ENCODE measurements around the gene RELN.
A peak's percentile ranks its signal among the peaks of the same experiment; 100 is the strongest.
"Not testable (repeated sequence)": the region's sequence is repeated elsewhere in the genome, so short reads cannot be mapped to it uniquely, and the experiment has no call there.

Gene RELN

DNA sequence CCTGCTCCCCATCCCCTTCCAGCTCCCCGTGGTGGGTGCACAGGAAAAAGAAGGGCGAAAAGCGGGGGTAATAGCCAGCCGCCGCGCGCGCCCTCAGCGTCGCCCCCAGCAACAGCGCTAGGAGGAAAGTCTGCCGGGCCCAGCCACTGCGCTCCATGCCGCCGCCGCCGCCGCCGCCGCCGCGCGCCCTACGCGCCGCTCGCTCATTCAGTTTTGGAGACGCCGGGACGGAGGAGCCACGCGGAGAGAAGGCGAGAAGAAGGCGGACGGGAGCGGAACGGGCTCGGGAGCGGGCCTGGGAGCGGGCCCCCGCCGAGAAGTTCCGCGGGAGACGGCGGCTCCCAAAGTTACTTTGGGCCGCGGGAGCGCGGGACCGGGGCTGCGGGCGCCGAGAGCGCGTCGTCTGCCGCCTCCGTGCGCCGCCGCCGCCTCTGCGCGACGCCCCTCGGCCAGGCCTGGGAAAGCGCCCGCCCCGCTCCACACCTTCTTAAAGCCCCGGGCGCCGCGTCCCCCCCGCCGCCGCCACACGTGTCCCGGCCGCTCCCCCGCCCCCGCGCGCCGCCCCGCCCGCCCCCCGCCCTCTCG lies at the start of gene RELN:
RELN (minus strand) TSS at position 459 of the 585 bp plus-strand sequence; CDS start at position 157, 302 bp downstream.
- DNase-seq: peak; percentile 88

DNA sequence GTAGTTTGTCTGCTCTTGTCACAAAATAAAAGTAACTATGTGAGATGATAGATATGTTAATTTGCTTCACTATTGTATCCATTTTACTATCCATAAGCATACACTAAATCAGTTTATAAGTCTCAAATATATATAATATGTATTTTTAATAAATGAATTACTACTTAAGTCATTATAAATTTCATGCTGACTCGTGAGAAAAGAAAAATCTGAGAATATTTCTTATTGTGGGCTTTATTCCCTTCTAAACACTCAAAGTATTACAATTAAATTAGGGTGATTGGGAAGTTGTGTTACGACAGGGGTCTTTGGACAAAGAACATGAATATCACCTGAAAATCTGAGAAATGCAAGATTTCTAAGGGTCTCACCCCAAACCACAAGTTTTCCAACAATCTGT lies 48.7 kb upstream of the RELN start:
- DNase-seq: no peak

DNA sequence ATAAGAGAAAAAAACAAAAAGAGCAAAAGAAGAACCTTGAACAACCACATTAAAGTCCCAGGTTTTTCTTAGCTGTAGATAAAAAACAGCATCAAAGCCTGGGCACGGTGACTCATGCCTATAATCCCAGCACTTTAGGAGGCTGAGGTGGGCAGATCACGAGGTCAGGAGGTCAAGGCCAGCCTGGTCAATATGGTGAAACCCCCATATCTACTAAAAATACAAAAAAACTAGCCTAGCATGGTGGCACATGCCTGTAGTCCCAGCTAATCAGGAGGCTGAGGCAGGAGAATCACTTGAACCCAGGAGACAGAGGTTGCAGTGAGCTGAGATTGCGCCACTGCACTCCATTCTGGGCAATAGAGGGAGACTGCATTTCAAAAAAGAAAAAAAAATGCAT lies 47.4 kb upstream of the RELN start:
- not testable (repeated sequence) for DNase-seq

DNA sequence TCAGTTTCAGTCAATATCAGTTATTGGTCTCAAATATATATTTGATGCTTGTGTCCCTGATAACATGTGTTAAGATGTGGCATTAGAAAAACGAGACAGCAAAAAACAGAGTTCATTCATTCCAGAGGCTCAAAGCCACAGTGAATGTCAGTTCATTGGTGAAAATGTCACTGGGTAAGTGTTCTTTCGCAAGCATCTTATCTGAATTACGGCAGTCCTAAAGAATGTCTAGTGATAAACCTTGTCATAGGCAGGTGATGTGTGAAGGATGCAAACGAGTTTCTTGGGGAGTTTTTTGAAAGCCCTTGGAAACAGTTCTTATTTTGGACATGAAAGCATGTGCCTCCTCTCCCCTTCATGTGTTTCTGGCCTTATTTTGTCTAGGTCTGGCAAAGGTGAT lies 45.9 kb upstream of the RELN start:
- no peak for DNase-seq

DNA sequence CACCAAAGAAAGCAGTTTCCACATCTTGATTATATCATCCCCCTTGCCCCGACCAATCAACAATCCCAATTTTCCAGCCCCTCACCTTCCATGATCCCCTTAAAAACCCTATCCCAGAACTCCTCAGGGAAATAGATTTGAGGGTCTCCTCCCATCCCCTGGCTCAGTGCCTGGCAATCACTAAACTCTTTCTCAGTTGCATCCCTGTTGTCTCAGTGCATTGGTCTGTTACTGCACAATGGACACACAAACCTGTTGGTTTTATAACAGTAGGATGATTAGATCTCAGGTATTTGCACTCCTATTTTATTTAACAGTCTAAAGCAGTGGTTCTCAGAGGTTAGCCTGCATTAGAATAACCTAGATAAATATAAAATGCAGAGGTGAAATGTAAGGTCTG lies 45.2 kb upstream of the RELN start:
- no peak for DNase-seq

DNA sequence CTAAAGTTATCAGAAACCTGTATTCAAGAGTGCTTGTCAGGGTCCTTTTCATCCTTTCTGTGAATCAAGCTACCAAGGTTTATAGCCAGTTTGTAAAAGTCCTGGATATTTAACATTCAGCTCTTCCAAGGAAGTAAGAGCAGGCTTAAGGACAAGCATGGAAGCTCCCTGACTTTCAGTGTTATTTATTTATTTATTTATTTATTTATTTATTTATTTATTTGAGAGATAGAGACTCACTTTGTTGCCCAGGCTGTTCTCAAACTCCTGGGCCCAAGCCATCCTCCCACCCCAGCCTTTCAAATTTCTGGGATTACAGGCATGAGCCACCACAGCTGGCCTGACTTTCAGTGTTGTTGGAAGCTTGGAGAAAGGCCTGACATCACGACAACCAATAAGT lies 44.4 kb upstream of the RELN start:
- DNase-seq: no peak

DNA sequence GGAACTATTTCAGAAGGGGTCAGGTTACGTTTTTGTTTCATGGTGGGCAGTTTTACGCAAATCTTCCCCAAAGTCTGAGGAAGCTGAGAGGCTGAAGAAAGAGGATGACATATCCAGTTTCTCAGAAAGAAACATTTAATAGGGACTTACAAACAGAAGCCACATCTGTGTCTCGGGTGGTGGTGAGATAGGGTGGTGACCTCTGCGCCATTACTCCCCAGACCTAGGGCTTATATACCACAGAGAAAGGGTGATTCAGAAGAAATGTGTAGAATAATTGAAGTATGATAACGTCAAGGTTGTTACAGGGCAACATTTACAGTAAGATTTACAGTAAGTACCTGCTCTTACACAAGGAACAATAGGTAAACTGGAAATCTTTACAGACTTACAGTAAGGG lies 43.0 kb upstream of the RELN start:
- DNase-seq: no peak

DNA sequence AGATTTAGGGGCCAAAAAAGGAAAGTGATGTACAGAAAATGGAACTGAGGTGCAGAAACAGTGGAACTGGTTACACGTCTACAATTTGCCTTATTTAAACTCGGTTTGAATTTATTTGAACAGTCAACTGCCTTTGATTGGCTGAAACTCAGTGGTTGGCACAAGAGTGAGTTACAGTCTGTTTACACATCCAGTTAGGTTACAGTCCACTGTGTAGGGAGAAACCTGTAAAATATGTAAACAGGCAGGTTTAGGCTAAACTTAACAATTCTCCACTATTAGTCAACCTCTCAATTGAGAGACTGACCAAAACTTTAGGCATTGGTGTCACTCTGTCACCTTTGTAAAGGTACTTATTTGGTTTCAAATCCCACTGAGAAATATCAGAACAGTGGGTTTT lies 40.3 kb upstream of the RELN start:
- no peak for DNase-seq

DNA sequence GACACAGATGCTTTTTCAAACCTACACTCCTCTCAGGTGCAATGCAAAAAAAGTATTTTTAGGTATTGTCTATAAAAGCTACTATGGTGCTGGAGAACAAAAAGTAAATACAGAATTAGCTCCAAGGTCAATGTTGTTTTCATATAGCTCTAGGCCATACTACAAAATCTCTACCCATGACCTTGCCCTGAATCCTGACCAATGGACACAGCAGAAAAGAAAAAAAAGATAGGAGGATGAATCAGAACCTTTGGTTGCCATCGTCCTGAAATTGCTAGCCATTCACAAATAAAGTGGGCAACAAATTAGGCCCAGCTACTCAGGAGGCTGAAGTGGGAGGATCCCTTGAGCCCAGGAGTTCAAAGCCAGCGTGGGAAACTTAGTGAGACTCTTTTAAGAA lies 35.2 kb upstream of the RELN start:
- DNase-seq: no peak

DNA sequence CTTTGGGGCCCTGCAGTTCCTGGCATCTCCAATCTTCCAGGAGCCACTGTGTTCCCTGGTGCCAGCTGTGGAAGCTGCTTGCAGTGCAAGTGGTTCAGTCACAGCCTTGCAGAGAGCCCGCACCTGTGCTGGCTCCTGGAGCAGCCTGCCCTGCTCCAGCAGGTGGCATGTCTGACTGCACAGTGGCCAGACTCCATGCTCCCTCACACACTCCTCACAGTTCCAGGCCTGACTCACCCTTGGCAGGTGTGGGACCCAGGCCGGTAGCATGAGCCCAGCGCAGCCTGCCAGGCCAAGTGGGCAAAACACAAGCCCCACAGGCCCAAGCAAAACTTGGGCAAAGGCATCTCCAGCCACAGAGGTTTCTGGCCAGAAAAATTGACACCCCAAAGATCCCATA lies 33.6 kb upstream of the RELN start:
- DNase-seq: no peak

DNA sequence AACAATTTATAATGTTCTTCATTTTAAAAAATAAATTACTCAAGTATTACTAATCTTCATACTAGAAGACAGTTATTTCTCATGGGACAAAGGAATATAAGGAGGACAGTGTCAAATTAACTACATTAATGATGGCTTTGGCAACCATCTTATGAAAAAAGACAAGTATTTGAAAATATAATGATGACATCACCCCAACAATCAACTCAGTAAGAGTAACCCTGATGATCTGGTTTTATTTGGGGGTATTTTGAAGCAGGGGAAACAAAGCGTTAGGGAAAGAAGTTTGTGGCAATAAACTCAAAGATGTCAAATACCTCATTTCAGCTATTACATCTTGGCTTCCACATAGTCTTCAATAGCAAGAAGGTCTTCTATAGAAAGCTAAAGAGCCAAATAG lies 29.0 kb upstream of the RELN start:
- DNase-seq: no peak

DNA sequence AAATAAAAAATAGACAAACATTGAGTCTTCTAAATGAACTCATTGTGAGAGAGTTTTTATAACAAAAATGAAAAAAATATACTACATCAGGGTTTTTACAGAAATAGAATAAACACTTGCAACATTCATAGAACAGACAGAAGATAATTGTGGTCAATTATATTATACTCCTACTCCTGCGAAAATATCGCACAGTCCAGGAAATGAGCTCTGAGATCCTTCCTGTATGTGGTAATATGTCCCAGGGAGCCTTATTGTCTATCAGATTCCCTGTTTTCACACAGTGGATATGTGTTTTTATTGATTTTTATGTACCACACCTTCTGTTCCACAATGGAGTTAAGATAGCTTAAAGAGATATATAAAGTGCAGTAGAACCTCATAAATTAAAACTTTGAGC lies 27.5 kb upstream of the RELN start:
- DNase-seq: no peak

DNA sequence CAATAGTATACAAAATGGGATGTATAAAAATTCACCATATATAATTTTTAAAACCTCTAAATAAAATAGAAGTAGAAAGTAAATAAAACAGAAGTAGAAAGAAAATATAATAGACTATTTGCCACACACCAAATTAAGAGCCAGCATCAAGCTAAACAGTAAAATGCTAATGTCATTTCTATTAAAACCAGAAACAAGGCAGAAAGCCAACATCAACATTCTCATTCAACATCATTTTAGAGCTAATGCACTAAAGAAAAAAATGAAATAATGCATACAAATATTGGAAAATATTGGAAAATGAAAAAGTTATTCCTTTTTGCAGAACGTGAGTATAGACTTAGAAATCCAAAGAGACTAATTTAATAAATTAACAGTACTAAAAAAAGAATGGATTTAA lies 23.4 kb upstream of the RELN start:
- DNase-seq: peak; percentile 14

DNA sequence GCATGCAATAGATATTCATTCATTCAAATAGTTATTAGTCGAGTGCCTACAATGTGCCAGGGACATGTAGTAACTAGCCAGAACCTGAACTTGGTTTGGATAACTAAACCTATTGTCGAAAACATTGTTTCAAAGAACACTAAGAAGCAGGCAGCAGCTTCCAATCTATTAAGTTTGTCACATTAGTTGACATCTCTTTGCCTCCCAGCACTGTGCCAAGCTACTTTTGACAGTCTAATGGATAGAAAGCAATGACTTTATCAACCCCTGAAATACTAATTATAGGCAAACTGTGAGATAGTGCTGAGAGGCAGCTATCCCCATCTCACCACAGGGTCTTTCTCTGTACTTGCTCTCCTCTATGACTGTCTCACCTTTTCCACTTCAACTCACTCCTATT lies 22.4 kb upstream of the RELN start:
- no peak for DNase-seq

DNA sequence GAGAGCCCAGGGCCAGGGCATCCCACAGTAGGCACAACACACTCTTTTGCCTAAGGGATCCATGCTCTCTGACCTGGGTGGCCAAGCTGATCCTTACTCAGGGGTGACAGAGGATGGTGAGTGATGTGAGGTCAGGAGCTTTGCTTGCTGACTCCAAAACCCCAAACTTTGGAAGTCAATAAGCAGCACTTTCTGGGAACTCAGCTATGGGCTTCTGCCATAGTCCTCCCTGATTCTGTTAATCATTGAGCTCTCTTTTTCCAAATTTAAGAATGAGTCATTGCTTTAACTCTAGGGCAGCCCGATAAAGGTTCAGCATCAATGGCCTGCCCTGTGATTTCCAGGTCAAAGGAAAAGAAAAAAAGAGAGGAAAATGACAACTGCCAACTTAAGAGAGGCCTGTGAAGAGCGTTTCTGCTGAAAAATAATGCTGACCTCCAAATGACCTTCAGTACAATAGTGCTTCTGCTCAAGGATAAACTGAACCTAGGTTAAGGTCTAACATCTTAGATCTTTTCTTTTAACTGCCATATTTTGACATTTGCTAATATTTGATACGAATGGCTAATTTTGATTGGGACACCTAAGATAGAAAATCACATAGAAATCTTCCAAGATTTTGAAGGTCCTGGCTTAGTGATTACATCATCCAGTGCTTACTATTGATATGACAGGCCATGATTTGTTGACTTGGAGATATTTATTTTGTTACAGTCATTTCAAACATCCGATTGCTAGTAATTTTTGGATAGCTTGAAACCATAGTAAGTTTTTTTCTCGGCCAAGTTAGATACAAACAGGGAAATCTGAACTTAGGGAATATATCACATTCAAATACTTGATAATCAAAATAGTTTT lies 20.8 kb upstream of the RELN start:
- peak; percentile 28 for DNase-seq

DNA sequence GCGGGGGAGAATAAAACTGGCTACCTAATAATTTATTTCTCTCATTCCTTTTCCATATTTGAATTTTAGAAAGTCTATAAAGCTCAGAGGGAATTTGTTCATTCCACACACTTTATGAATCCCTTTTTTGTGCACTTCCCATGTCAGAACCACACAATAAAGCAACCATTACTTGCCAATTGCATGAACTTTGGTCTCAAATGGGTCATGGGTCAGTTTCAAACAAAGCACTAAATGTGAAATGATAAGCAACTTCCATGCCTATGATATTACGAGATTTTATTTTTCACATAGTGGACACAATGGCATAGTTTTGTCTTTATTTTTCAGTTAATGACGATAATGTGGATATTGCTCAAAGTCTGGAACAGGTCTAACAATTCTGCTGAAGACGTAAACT lies 18.6 kb upstream of the RELN start:
- DNase-seq: no peak

DNA sequence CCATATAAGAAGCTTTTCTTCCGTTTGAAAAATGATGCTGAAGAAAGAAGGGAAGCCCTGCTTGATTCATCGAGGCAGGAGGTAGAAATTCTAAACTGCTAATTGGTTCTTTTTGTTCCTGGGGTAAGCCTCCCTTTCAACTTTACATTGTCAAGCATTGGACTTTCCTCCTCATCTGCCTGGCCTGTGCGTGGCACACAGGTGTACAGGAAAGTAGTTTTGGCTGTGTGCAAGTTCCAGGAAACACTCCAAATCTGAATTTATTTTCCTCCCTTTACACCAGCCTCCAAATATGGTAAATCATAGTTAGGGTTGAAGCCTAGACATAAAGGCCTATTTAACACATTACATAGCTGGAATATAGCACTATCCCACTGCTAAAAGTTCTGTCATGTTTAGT lies 18.2 kb upstream of the RELN start:
- DNase-seq: no peak

DNA sequence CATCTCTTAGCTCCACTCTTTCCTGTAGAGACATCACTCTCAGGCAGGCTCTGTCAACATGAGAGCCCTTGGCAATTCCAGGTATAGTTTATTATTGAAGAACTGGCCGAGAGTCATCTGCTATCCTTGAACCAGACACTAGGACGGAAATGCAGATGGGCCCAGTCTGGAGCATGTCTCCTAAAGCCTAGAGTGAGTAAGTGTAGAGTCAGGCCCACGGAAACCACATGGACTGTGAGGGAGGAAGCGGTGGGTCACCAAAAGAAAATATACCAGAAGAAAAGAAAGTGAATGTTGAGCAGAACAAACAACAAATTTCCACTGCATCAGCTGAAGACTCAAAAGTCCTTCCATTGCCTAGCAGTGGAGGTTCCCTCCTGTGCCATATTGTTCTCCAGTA lies 15.7 kb upstream of the RELN start:
- DNase-seq: no peak

DNA sequence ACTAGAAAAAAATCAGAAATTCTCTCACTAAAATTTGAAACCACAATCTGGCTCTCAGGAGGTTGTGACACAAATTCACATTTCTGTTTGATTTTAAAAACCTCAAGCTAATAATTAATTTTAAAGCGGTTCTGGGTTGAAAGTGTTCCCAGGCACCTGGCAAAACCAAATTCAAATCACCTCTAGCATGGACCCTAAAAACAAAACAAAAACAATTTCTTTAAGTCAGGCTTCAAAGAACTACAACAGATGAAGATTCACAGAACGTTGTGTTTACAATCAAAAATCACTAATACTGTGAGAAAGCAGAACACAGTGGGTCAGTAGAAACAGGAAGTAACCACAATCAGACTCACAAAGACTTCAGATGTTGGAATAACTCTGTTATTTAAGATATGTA lies 7.2 kb upstream of the RELN start:
- DNase-seq: no peak

DNA sequence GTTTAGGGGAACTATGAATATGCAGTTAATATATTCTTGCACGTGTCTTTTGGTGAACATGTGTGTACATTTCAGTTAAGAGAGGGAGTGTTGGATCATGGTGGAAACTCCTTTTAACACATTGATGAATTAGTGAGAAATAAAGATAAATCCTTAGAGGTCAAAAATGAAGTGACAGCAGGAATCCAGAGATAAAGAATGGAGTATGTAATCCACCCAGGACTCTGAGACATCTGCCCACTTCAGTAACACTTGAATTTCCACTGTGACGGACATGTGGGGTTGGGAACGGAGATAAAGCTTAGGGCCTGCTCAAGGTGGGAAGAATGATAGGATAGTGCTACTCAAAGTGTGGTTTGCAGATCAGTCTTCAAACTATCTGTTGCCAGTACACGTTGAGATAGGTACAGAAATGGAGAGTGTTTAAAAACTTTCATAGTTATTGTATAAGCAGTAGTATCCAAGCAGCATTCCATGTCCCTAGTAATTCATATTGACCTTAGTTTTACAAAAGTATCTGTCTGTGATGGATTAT lies 6.6 kb upstream of the RELN start:
- no peak for DNase-seq

DNA sequence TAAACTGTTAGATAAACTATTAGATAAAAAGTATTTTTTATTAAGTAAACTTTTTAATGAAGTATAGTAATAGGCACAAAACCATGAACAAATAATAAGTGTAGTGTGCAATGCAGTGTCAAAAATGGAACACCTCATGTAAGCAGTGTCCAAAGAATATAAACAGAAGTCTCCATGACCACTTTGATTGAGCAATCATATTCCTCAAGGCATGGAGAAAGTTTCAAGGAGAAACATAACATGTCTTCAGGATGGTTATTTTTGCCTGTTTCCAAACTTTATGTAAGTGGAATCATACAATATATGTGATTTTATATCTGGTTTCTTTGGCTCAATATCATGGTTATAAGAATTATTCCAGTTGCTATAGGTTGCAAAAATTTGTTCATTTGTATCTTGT lies 6.1 kb upstream of the RELN start:
- no peak for DNase-seq

DNA sequence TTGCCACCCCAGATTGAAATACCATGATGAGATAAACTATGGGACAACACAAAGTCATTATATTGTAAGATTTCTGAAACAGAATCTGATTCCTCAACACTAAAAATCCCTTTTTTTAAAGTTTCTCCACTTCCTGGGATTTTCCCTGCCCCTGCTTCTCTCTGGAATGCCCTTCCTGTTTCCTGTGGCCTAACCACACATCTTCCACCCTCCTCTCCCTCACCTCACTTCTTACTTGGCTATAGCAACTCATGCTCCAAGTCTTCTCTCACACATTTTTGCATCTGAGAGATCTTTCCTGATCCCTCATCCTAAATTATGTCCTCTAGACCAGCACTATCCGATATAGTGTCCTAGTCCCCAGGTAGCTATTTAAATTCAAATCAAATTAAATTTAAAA lies 4.1 kb upstream of the RELN start:
- DNase-seq: no peak

DNA sequence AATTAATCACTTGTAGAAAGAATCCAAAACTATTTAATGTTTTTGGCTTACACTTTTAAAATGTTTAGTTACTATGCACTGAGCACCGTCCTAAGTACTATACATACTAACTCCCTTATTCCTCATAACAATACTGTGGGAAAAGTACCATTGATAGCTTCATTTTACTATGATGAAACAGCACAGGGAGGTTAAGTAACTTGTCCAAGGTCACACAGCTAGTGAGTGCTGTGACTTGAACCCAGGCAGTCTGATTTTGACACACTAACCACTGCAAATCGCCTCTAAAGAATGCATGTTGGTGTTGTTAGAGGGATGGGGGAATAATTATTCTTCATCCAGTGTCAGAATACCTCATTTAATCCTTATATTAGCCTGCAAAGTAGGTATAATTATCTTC lies 1.9 kb upstream of the RELN start:
- no peak for DNase-seq

DNA sequence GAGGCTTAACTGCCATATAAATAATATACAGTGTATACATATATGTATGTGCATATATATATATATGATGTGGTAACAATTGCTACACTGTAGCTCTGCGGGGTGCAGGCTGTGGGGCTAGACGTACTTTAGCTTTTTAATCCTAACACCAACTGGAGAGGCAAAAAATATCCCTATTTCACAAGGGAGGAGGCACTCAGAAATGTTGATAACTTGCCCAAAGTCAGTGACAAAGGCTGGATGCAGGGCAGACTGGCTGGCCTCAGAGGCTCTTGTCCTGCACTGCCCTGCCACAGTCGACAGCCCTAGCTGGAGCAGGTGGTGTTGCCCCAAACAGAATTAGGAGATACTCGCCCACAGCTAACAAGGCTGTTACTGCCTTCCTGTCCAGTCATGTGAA lies 1.5 kb upstream of the RELN start:
- no peak for DNase-seq
